PFSK-1 (cell line): ENCODE results near the gene DNAJC9.

Source experiments
- FOXP2 ChIP-seq: optimal IDR thresholded peaks from 2 replicates; pipeline ENCODE3; 2011; ENCODE audit warnings: borderline replicate concordance, control low read depth, inconsistent platforms; ENCODE audit not compliant: insufficient read depth; ENCODE audit errors: extremely low read length, extremely low read depth
- POLR2AphosphoS5 ChIP-seq: IDR thresholded peaks from 2 replicates; pipeline ENCODE4 v1.6.1; 2012; ENCODE audit warnings: low read depth, mild to moderate bottlenecking, control low read depth, low read length, moderate library complexity
- REST ChIP-seq, 2 experiments: IDR thresholded peaks; 2 replicates each; pipeline versions ENCODE4 v1.6.1 to v1.8.0; 2011 to 2012; ENCODE audit warnings: low read depth in 2 of 2, low read length in 2 of 2, control low read depth in 1 of 2, inconsistent platforms in 1 of 2, mild to moderate bottlenecking in 1 of 2, moderate library complexity in 1 of 2; ENCODE audit not compliant: insufficient read depth in 1 of 2
- SIN3A ChIP-seq: IDR thresholded peaks from 2 replicates; pipeline ENCODE4 v1.6.1; 2012; ENCODE audit warnings: mild to moderate bottlenecking, low read length, moderate library complexity, borderline replicate concordance; ENCODE audit not compliant: insufficient read depth
- TAF1 ChIP-seq: IDR thresholded peaks from 2 replicates; pipeline ENCODE4 v1.6.1; 2012; ENCODE audit warnings: low read length, control low read depth, borderline replicate concordance; ENCODE audit not compliant: insufficient read depth

Gene DNAJC9

GRCh38 chr10:73281097-73281496 is 34.0 kb upstream of the DNAJC9 start:
- TF ChIP-seq TAF1 = no peak
- no peak for TF ChIP-seq REST (IDR thresholded peaks at IDR 0.05; ENCODE audit: insufficient read depth in 1 of 2, low read depth in 2 of 2, low read length in 2 of 2)
- TF ChIP-seq POLR2AphosphoS5 = no peak

- TF ChIP-seq POLR2AphosphoS5 = no peak
- no peak for TF ChIP-seq FOXP2
- no peak for TF ChIP-seq SIN3A
- no peak for TF ChIP-seq TAF1
- no peak for TF ChIP-seq REST (IDR thresholded peaks at IDR 0.05; ENCODE audit: insufficient read depth in 1 of 2, low read depth in 2 of 2, low read length in 2 of 2)
These were observed 17.4 kb upstream of the DNAJC9 start for GRCh38 chr10:73264423-73264822.

GRCh38 chr10:73263693-73264347 is 16.8 kb upstream of the DNAJC9 start:
- TF ChIP-seq POLR2AphosphoS5 (no peak), SIN3A (no peak), REST (IDR thresholded peaks at IDR 0.05; ENCODE audit: insufficient read depth in 1 of 2, low read depth in 2 of 2, low read length in 2 of 2) (no peak), FOXP2 (no peak), TAF1 (no peak)

- TF ChIP-seq TAF1 = no peak
- no peak for TF ChIP-seq POLR2AphosphoS5
- no peak for TF ChIP-seq FOXP2
- TF ChIP-seq REST (IDR thresholded peaks at IDR 0.05; ENCODE audit: insufficient read depth in 1 of 2, low read depth in 2 of 2, low read length in 2 of 2) = no peak
- TF ChIP-seq SIN3A = no peak
These were observed 16.0 kb upstream of the DNAJC9 start for GRCh38 chr10:73262880-73263555.
